Activated CD4-positive, CD25-positive, alpha-beta regulatory T cell treated with anti-CD3 and anti-CD28 coated beads, Interleukin-2, amount 50 U/mL, for 72 hours (primary cell): ENCODE measurements around the gene CSNK1D.

Source experiments
- DNase-seq: peaks from one replicate; pipeline ENCODE4 v3.0.0; 2021

Gene CSNK1D

GRCh38 chr17:82273327-82274133 lies at the start of gene CSNK1D:
Gene CSNK1D, minus strand, starts transcription at chr17:82273700. Its CDS starts 319 bp downstream, at chr17:82273381.
- peak; percentile 93 for DNase-seq

- DNase-seq, result no peak
These were observed 49.3 kb upstream of the CSNK1D start for GRCh38 chr17:82322526-82323453.

- no peak for DNase-seq
These were observed 48.5 kb upstream of the CSNK1D start for GRCh38 chr17:82321947-82322466.

GRCh38 chr17:82320956-82321927 lies 47.7 kb upstream of the CSNK1D start:
- peak; percentile 79 for DNase-seq

GRCh38 chr17:82320140-82320840 lies 46.8 kb upstream of the CSNK1D start:
- DNase-seq, result no peak

GRCh38 chr17:82319619-82320062 lies 46.1 kb upstream of the CSNK1D start:
- no peak for DNase-seq

- no peak for DNase-seq
These were observed 45.5 kb upstream of the CSNK1D start for GRCh38 chr17:82318772-82319606.

GRCh38 chr17:82318169-82318498 lies 44.6 kb upstream of the CSNK1D start:
- no peak for DNase-seq

GRCh38 chr17:82317394-82318168 lies 44.1 kb upstream of the CSNK1D start, which contains the start of gene CD7:
Gene CD7, minus strand, starts transcription at chr17:82317608. Its CDS starts 113 bp downstream, at chr17:82317495.
- DNase-seq, result peak; percentile 66

GRCh38 chr17:82316651-82317393 lies 43.3 kb upstream of the CSNK1D start:
- DNase-seq, result no peak

- no peak for DNase-seq
These were observed 42.3 kb upstream of the CSNK1D start for GRCh38 chr17:82315703-82316358.

- no peak for DNase-seq
These were observed 41.5 kb upstream of the CSNK1D start for GRCh38 chr17:82314727-82315605.

- no peak for DNase-seq
These were observed 40.7 kb upstream of the CSNK1D start for GRCh38 chr17:82314012-82314726.

GRCh38 chr17:82313195-82314011 lies 39.9 kb upstream of the CSNK1D start:
- DNase-seq, result no peak

GRCh38 chr17:82311971-82312370 lies 38.5 kb upstream of the CSNK1D start:
- no peak for DNase-seq

GRCh38 chr17:82310877-82311276 lies 37.4 kb upstream of the CSNK1D start:
- no peak for DNase-seq
